ENCODE data around the gene LSMEM2. TPM values are rescaled to one million over a fixed set of nuclear protein-coding genes. Genes with fewer than 3 reads are reported as not detected.
"Not testable (repeated sequence)": the region's sequence is repeated elsewhere in the genome, so short reads cannot be mapped to it uniquely, and the experiment has no call there.

The LSMEM2 gene
- total RNA-seq, 2 donors from 2014 or later = not detected

- no peak for ATAC-seq
- peak overlapping the region; percentile 97 for H3K27ac Mint-ChIP-seq
- no peaks in the 10 kb centered on the region for H3K36me3 Mint-ChIP-seq (ENCODE audit: low read depth)
- no peak for DNase-seq
- H3K4me1 Mint-ChIP-seq = peaks cover 30% of the 10 kb centered on the region
- H3K27me3 Mint-ChIP-seq = no peaks in the 10 kb centered on the region
- no peaks in the 10 kb centered on the region for H3K9me3 ChIP-seq (ENCODE audit: control insufficient read depth, low read length, poor library complexity, severe bottlenecking)
- peak overlapping the region; percentile 55 for H3K4me3 Mint-ChIP-seq
These were observed 18.0 kb downstream of the LSMEM2 start for GRCh38 chr3:50296721-50297383.

GRCh38 chr3:50297384-50297775, 18.5 kb downstream of the LSMEM2 start:
- H3K36me3 Mint-ChIP-seq (ENCODE audit: low read depth) = no peaks in the 10 kb centered on the region

GRCh38 chr3:50297896-50298725, 19.2 kb downstream of the LSMEM2 start:
- peak overlapping the region; percentile 97 for H3K27ac Mint-ChIP-seq
- no peaks in the 10 kb centered on the region for H3K27me3 Mint-ChIP-seq
- no peaks in the 10 kb centered on the region for H3K9me3 ChIP-seq (ENCODE audit: control insufficient read depth, low read length, poor library complexity, severe bottlenecking)
- H3K4me1 Mint-ChIP-seq = peaks cover 22% of the 10 kb centered on the region
- H3K36me3 Mint-ChIP-seq (ENCODE audit: low read depth) = no peaks in the 10 kb centered on the region
- H3K4me3 Mint-ChIP-seq = peak overlapping the region; percentile 96
- ATAC-seq (no peak), DNase-seq (no peak)

More at GRCh38 chr3:50297384-50297775, 18.5 kb downstream of the LSMEM2 start:
- Mint-ChIP-seq H3K27ac (peak overlapping the region; percentile 97), H3K27me3 (no peaks in the 10 kb centered on the region), H3K4me1 (peaks cover 28% of the 10 kb centered on the region), H3K4me3 (no peak overlapping the region)
- no peak for DNase-seq
- H3K9me3 ChIP-seq (ENCODE audit: control insufficient read depth, low read length, poor library complexity, severe bottlenecking) = no peaks in the 10 kb centered on the region
- no peak for ATAC-seq

- ATAC-seq (peak; percentile 87), DNase-seq (peak; percentile 97 to 99 (median 97))
- no peaks in the 10 kb centered on the region for H3K27me3 Mint-ChIP-seq
- H3K36me3 Mint-ChIP-seq (ENCODE audit: low read depth) = no peaks in the 10 kb centered on the region
- H3K9me3 ChIP-seq (ENCODE audit: control insufficient read depth, low read length, poor library complexity, severe bottlenecking) = no peaks in the 10 kb centered on the region
- H3K4me3 Mint-ChIP-seq = peak within 1 kb of the TSS; percentile 96
- peaks cover 22% of the 10 kb centered on the region for H3K4me1 Mint-ChIP-seq
- H3K27ac Mint-ChIP-seq = peak within 1 kb of the TSS; percentile 97
These were observed 20.1 kb downstream of the LSMEM2 start, which contains the start of the genes HYAL3 and NAA80 for GRCh38 chr3:50298836-50299637. Gene HYAL3 (minus strand): TSS chr3:50299405. CDS start chr3:50295602, 3,803 bp downstream. Gene NAA80 (minus strand): TSS chr3:50299405. CDS start chr3:50297463, 1,942 bp downstream.

- H3K36me3 Mint-ChIP-seq (ENCODE audit: low read depth) = no peaks in the 10 kb centered on the region
- H3K27ac Mint-ChIP-seq = peak overlapping the region; percentile 97
- peak overlapping the region; percentile 96 for H3K4me3 Mint-ChIP-seq
- H3K4me1 Mint-ChIP-seq = peaks cover 22% of the 10 kb centered on the region
- H3K9me3 ChIP-seq (ENCODE audit: control insufficient read depth, low read length, poor library complexity, severe bottlenecking) = no peaks in the 10 kb centered on the region
- ATAC-seq (no peak), DNase-seq (no peak)
- H3K27me3 Mint-ChIP-seq = no peaks in the 10 kb centered on the region
These were observed 20.7 kb downstream of the LSMEM2 start for GRCh38 chr3:50299638-50299928.

- no peaks in the 10 kb centered on the region for H3K9me3 ChIP-seq (ENCODE audit: control insufficient read depth, low read length, poor library complexity, severe bottlenecking)
- H3K36me3 Mint-ChIP-seq (ENCODE audit: low read depth) = no peaks in the 10 kb centered on the region
- peak overlapping the region; percentile 97 for H3K27ac Mint-ChIP-seq
- DNase-seq (no peak), ATAC-seq (no peak)
- no peaks in the 10 kb centered on the region for H3K27me3 Mint-ChIP-seq
- peak overlapping the region; percentile 96 for H3K4me3 Mint-ChIP-seq
- H3K4me1 Mint-ChIP-seq = peaks cover 22% of the 10 kb centered on the region
These were observed 21.2 kb downstream of the LSMEM2 start for GRCh38 chr3:50299929-50300680.

GRCh38 chr3:50300681-50301254, 21.9 kb downstream of the LSMEM2 start:
- DNase-seq (no peak), ATAC-seq (no peak)
- H3K9me3 ChIP-seq (ENCODE audit: control insufficient read depth, low read length, poor library complexity, severe bottlenecking) = no peaks in the 10 kb centered on the region
- Mint-ChIP-seq H3K4me1 (peaks cover 22% of the 10 kb centered on the region), H3K27ac (peak overlapping the region; percentile 97), H3K4me3 (peak overlapping the region; percentile 96), H3K27me3 (no peaks in the 10 kb centered on the region), H3K36me3 (ENCODE audit: low read depth) (no peaks in the 10 kb centered on the region)

GRCh38 chr3:50302095-50303012, 23.5 kb downstream of the LSMEM2 start:
- Mint-ChIP-seq H3K4me3 (no peak overlapping the region), H3K27ac (peak overlapping the region; percentile 41)
- no peak for DNase-seq

GRCh38 chr3:50303013-50303815, 24.3 kb downstream of the LSMEM2 start, which contains the start of gene HYAL1:
Gene HYAL1 (minus strand): TSS chr3:50303574. CDS start chr3:50302956, 618 bp downstream.
- H3K4me1 Mint-ChIP-seq = peaks cover 19% of the 10 kb centered on the region
- no peaks in the 10 kb centered on the region for H3K36me3 Mint-ChIP-seq (ENCODE audit: low read depth)
- no peaks in the 10 kb centered on the region for H3K27me3 Mint-ChIP-seq
- peak within 1 kb of the TSS; percentile 41 for H3K27ac Mint-ChIP-seq
- no peak within 1 kb of the TSS for H3K4me3 Mint-ChIP-seq
- no peaks in the 10 kb centered on the region for H3K9me3 ChIP-seq (ENCODE audit: control insufficient read depth, low read length, poor library complexity, severe bottlenecking)
- DNase-seq (peak in 1 of 3 donors; percentile 4), ATAC-seq (no peak)

More at GRCh38 chr3:50302095-50303012, 23.5 kb downstream of the LSMEM2 start:
- Mint-ChIP-seq H3K27me3 (no peaks in the 10 kb centered on the region), H3K36me3 (ENCODE audit: low read depth) (no peaks in the 10 kb centered on the region), H3K4me1 (peaks cover 22% of the 10 kb centered on the region)
- no peaks in the 10 kb centered on the region for H3K9me3 ChIP-seq (ENCODE audit: control insufficient read depth, low read length, poor library complexity, severe bottlenecking)
- ATAC-seq = no peak

GRCh38 chr3:50304601-50305000, 25.7 kb downstream of the LSMEM2 start:
- no peak for ATAC-seq
- H3K9me3 ChIP-seq (ENCODE audit: control insufficient read depth, low read length, poor library complexity, severe bottlenecking) = no peaks in the 10 kb centered on the region
- H3K27ac Mint-ChIP-seq = no peak overlapping the region
- H3K36me3 Mint-ChIP-seq (ENCODE audit: low read depth) = no peaks in the 10 kb centered on the region
- peaks cover 11% of the 10 kb centered on the region for H3K4me1 Mint-ChIP-seq
- H3K4me3 Mint-ChIP-seq = no peak overlapping the region
- DNase-seq = no peak
- no peaks in the 10 kb centered on the region for H3K27me3 Mint-ChIP-seq

- ATAC-seq; H3K4me3 Mint-ChIP-seq; H3K27ac Mint-ChIP-seq; DNase-seq; H3K36me3 Mint-ChIP-seq (ENCODE audit: low read depth); H3K9me3 ChIP-seq (ENCODE audit: control insufficient read depth, low read length, poor library complexity, severe bottlenecking); H3K27me3 Mint-ChIP-seq: not testable (repeated sequence)
- peaks cover 13% of the 10 kb centered on the region for H3K4me1 Mint-ChIP-seq
These were observed 33.2 kb downstream of the LSMEM2 start for GRCh38 chr3:50312041-50312440.
